Peyer's patch (tissue), 4 donors: ENCODE data around the gene RETREG2.

Experiments used
- POLR2A ChIP-seq, 2 donors: fragments of 450-650 bp; IDR thresholded peaks; one replicate each; pipeline ENCODE4 v1.5.1; 2017; ENCODE audit warnings: antibody characterized with exemption in 2 of 2, mild to moderate bottlenecking in 2 of 2, moderate library complexity in 2 of 2
- TF ChIP-seq, protein P1 (sequence below), 6 experiments: fragments of 450-650 bp in 4 of 6; fragments of 200-600 bp in 2 of 6; sonication (generic) in 1 of 6; IDR thresholded peaks; one replicate each; pipeline ENCODE4 v1.5.1; 2017 to 2019; ENCODE audit warnings: antibody characterized with exemption in 6 of 6, mild to moderate bottlenecking in 3 of 6, moderate library complexity in 1 of 6

DNA sequence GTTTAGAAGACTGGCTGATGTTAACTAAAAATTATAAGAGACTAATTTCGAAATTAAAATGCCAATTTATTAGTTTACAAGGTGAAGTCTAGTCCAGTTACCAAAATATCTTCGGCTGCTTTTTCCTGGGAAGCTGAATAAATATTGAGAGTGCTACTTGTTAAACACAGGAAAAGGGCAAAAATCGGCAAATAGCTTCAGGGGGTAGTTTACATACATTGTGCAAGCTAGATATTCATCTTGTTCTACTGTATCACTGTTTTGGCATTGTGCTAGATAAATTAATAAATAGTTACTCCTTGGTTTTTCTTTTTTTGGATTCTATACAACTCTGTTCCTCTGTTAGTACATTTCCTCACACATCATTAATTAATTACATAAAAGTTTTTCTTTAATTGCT is 46.7 kb upstream of the RETREG2 start:
- TF ChIP-seq, protein P1, sequence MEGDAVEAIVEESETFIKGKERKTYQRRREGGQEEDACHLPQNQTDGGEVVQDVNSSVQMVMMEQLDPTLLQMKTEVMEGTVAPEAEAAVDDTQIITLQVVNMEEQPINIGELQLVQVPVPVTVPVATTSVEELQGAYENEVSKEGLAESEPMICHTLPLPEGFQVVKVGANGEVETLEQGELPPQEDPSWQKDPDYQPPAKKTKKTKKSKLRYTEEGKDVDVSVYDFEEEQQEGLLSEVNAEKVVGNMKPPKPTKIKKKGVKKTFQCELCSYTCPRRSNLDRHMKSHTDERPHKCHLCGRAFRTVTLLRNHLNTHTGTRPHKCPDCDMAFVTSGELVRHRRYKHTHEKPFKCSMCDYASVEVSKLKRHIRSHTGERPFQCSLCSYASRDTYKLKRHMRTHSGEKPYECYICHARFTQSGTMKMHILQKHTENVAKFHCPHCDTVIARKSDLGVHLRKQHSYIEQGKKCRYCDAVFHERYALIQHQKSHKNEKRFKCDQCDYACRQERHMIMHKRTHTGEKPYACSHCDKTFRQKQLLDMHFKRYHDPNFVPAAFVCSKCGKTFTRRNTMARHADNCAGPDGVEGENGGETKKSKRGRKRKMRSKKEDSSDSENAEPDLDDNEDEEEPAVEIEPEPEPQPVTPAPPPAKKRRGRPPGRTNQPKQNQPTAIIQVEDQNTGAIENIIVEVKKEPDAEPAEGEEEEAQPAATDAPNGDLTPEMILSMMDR (IDR thresholded peaks at IDR 0.05), result no peak
- no peak for TF ChIP-seq POLR2A (IDR thresholded peaks at IDR 0.05)
